ENCODE results near the gene OR6B3.

OR6B3 gene

GRCh38 chr2:240030379-240031094 is 22.8 kb downstream of the OR6B3 start, which contains the start of gene OR6B2:
Gene OR6B2 (minus strand): TSS chr2:240030429. CDS start chr2:240030429, 0 bp downstream.
- no peak for TF ChIP-seq CTCF (conservative IDR thresholded peaks at IDR 0.05)
- no peak for TF ChIP-seq ZFX (IDR thresholded peaks at IDR 0.05)
- no peak within 1 kb of the TSS for H3K27ac ChIP-seq

- peak overlapping the region; percentile 93 for H3K27ac ChIP-seq
- TF ChIP-seq ZFX (IDR thresholded peaks at IDR 0.05) (no peak), CTCF (conservative IDR thresholded peaks at IDR 0.05) (no peak)
Measured at GRCh38 chr2:240024766-240025165, 28.6 kb downstream of the OR6B3 start.

- no peak for TF ChIP-seq ZFX (IDR thresholded peaks at IDR 0.05)
- no peak for TF ChIP-seq CTCF (conservative IDR thresholded peaks at IDR 0.05)
- H3K27ac ChIP-seq: no peak overlapping the region
Measured at GRCh38 chr2:240023792-240024191, 29.5 kb downstream of the OR6B3 start.

- H3K27ac ChIP-seq: no peak overlapping the region
- TF ChIP-seq ZFX (IDR thresholded peaks at IDR 0.05) (no peak), CTCF (conservative IDR thresholded peaks at IDR 0.05) (peak; percentile 92)
Measured at GRCh38 chr2:240021488-240022104, 31.7 kb downstream of the OR6B3 start.

GRCh38 chr2:240018071-240018750 is 35.1 kb downstream of the OR6B3 start:
- no peak overlapping the region for H3K27ac ChIP-seq
- TF ChIP-seq CTCF (conservative IDR thresholded peaks at IDR 0.05) (no peak), ZFX (IDR thresholded peaks at IDR 0.05) (no peak)

- TF ChIP-seq CTCF (conservative IDR thresholded peaks at IDR 0.05) (no peak), ZFX (IDR thresholded peaks at IDR 0.05) (no peak)
- H3K27ac ChIP-seq: no peak overlapping the region
Measured at GRCh38 chr2:240014327-240014726, 39.0 kb downstream of the OR6B3 start.

GRCh38 chr2:240013343-240013742 is 40.0 kb downstream of the OR6B3 start:
- no peak overlapping the region for H3K27ac ChIP-seq
- TF ChIP-seq CTCF (conservative IDR thresholded peaks at IDR 0.05): peak; percentile 36
- no peak for TF ChIP-seq ZFX (IDR thresholded peaks at IDR 0.05)

Measured in C4-2B (cell line).